Tibial nerve (tissue), 3 donors: Measurements from ENCODE around the gene SSC5D.

Source experiments
- POLR2A ChIP-seq, 2 donors: fragments of 450-650 bp; IDR thresholded peaks; one replicate each; pipeline ENCODE4 v1.6.1; 2017; ENCODE audit warnings: antibody characterized with exemption in 2 of 2, mild to moderate bottlenecking in 2 of 2, moderate library complexity in 2 of 2
- TF ChIP-seq, protein P1 (sequence below), 5 experiments: fragments of 200-600 bp in 3 of 5; fragments of 450-650 bp in 2 of 5; sonication (generic) in 3 of 5; IDR thresholded peaks; one replicate each; pipeline ENCODE4 v1.5.1; 2016 to 2019; ENCODE audit warnings: antibody characterized with exemption in 5 of 5, mild to moderate bottlenecking in 3 of 5, moderate library complexity in 2 of 5

DNA sequence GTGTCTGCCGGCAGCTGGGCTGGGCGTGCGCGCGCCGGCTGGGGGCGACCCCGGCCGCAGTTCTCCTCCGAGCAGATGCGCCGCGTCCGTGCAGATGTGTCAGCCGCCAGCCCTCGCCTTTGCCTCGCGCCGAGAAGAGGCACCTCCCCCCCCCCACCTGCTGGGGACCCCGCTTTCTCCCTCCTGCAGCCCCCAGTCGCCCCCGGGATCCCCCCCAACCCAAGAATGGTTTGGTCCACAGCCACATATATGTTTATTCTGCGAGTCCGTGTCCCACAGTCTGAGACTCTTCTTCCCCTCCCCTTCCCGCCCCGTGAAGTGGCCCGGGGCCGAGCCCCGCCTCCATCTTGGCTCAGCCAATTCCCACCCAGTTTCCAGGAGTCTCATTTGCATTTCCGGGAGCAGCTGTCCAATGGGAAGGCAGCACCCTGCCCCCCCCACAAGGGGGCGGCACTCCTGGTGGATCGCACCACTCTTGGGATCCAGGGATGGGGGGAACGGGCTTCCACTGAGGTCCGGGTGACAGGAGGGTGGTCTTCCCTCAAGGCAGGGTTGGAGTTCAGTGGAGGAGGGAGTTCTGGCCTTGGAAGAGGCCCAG, 35.4 kb upstream of the SSC5D start:
- TF ChIP-seq, protein P1, sequence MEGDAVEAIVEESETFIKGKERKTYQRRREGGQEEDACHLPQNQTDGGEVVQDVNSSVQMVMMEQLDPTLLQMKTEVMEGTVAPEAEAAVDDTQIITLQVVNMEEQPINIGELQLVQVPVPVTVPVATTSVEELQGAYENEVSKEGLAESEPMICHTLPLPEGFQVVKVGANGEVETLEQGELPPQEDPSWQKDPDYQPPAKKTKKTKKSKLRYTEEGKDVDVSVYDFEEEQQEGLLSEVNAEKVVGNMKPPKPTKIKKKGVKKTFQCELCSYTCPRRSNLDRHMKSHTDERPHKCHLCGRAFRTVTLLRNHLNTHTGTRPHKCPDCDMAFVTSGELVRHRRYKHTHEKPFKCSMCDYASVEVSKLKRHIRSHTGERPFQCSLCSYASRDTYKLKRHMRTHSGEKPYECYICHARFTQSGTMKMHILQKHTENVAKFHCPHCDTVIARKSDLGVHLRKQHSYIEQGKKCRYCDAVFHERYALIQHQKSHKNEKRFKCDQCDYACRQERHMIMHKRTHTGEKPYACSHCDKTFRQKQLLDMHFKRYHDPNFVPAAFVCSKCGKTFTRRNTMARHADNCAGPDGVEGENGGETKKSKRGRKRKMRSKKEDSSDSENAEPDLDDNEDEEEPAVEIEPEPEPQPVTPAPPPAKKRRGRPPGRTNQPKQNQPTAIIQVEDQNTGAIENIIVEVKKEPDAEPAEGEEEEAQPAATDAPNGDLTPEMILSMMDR (IDR thresholded peaks at IDR 0.05) = peak in 1 of 5 experiments; percentile 29
- TF ChIP-seq POLR2A (IDR thresholded peaks at IDR 0.05) = no peak
